ENCODE data around the gene CORO2A. TPM values are rescaled to one million over a fixed set of nuclear protein-coding genes. Genes with fewer than 3 reads are reported as not detected.
"Not testable (repeated sequence)": the region's sequence is repeated elsewhere in the genome, so short reads cannot be mapped to it uniquely, and the experiment has no call there.

CORO2A gene
- total RNA-seq, 3 donors from 2014 or later = 1.6 to 2.1 (median 1.7) TPM

DNA sequence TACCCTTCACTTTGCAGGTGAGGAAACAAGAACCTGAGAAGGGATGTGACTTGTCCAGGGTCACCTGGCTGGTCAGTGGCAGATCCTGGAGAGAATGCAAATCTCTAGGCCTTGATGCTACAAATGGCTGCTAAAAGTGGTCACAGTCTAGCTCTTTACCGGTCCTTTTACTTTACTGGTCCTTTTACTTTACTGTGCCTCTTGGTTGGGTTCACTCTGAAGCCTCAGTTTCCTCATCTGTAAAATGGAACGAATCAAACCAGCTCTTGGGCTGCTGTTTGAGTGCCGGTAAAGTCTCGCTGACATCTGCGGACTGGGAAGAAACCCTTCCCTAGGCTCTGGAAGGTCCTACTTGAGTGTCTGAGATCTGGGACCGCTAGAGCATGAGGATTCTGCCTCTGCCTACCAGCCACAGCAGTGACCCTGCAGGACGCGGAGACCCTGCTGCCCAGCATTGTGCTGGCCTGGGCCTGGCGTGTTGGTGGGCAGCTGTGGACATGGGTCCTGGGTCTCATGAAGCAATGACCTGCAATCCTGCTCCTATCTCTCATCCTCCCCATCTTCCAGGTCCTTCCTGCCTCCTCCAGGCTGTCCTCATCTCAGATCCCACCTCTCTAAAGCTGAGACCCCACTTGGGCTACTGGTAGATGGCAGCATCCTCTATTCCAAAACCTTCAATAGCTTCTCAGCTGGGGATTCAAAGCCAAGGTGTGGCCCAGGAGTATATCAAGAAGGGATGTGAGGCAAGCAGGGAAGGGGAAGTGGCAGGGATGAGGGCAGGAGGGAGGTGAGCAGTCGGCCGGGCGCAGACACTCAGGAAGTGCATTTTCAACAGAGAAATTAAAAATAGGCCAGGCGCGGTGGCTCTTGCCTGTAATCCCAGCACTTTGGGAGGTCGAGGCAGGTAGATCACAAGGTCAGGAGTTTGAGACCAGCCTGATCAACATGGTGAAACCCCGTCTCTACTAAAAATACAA lies 13.3 kb downstream of the CORO2A start:
- Mint-ChIP-seq H3K36me3 (ENCODE audit: insufficient read depth) (peaks cover 5% of the 10 kb centered on the region), H3K27me3 (ENCODE audit: low read depth) (no peaks in the 10 kb centered on the region), H3K4me3 (no peak overlapping the region), H3K9me3 (no peaks in the 10 kb centered on the region), H3K4me1 (ENCODE audit: low read depth) (peaks cover 27% of the 10 kb centered on the region)
- DNase-seq (no peak), ATAC-seq (no peak)

DNA sequence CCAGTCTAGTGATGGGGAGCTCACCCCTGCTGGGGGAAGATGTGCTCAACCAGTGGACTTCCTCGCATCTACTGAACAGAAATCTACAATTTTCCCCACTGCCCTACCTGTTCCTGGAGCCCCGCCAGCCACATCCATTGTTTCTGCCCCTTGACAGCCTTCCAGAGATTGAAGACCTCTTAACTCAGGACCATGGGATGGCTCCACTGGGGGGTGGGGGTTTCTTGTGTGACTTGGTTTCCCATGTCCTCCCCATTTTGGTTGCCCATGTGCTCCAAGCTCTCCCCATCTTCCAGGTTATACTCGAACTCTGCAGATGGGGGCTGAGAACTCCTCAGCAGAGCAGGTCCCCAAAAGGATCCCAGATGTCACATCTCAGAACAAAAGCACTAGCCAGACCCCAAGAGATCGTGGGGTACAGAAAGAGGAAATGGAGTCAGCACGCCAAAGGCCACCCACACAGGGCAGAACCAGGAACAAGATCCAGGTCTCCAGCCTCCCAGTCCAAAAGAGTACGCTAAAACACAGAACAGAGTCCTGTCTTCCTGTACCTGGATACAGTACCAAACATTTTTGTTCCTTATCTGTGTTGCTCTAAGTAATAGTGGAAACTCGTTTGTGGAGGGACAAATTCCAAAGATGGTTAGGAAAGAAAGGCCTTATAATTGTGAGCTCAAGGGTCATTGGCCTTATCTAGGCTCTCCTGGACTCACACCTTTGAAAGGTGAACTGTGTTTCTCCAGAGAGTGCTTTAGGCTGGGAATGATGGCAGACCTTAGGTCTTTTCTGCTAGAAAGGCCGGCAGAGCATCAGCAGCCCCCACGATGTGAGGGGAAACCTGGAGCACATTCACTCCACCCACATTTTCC lies 15.8 kb downstream of the CORO2A start:
- no peak for ATAC-seq
- Mint-ChIP-seq H3K27me3 (ENCODE audit: low read depth) (no peaks in the 10 kb centered on the region), H3K4me1 (ENCODE audit: low read depth) (peaks cover 19% of the 10 kb centered on the region), H3K36me3 (ENCODE audit: insufficient read depth) (peaks cover 2% of the 10 kb centered on the region), H3K4me3 (no peak overlapping the region), H3K9me3 (no peaks in the 10 kb centered on the region)
- no peak for DNase-seq

DNA sequence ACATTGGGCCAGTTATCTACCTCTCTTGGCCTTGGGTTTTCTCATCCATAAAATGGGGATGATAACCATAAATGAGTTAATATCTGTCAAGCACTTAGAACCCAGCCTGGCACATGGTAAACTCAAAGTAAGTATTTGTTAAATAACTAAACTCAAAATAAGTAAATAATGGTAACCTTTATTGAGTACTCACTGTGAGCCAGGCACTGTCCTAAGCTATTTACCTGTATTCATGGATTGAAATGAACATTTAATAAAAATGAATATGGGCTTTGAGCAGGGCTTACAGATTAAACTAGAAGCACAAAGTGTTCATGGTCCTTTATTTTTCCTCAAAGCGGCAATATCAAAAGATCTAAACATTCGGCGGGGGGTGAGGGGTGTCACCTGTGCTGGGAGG lies 16.7 kb downstream of the CORO2A start:
- no peak overlapping the region for H3K4me3 Mint-ChIP-seq
- no peaks in the 10 kb centered on the region for H3K9me3 Mint-ChIP-seq
- DNase-seq = no peak

DNA sequence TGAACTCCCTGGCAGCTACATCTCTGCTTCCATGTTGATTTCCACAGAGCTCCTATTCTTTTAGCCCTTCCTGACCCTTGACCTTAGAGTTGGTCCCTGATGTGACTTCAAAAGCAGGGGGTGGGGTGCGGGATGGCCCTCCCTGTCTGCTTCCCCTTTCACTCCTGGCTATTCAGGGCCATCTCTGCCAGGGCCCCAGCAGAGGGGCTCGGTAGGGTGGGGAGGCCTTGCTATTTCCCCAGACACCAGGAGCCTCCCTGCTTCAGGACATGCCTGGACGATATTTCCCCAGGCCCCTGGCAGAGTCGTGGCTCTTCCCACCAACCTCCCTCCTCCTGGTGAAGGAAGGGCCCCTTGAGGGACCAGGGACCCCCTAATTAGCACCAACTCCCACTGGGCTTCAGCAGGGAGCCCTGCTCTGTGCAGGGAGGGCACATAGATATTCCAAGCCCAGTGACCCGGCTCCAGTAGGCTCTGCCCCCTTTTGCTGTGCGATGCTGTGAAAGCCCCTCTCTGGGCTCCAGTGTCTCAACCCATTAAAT lies 17.3 kb downstream of the CORO2A start:
- peaks cover 21% of the 10 kb centered on the region for H3K4me1 Mint-ChIP-seq (ENCODE audit: low read depth)
- H3K27me3 Mint-ChIP-seq (ENCODE audit: low read depth) = no peaks in the 10 kb centered on the region
- H3K4me3 Mint-ChIP-seq = no peak overlapping the region
- no peak for DNase-seq
- no peaks in the 10 kb centered on the region for H3K9me3 Mint-ChIP-seq
- ATAC-seq = no peak
- no peaks in the 10 kb centered on the region for H3K36me3 Mint-ChIP-seq (ENCODE audit: insufficient read depth)

More for the DNA sequence above, 16.7 kb downstream of the CORO2A start:
- Mint-ChIP-seq H3K4me1 (ENCODE audit: low read depth) (peaks cover 23% of the 10 kb centered on the region), H3K36me3 (ENCODE audit: insufficient read depth) (no peaks in the 10 kb centered on the region), H3K27me3 (ENCODE audit: low read depth) (no peaks in the 10 kb centered on the region)
- ATAC-seq = no peak

DNA sequence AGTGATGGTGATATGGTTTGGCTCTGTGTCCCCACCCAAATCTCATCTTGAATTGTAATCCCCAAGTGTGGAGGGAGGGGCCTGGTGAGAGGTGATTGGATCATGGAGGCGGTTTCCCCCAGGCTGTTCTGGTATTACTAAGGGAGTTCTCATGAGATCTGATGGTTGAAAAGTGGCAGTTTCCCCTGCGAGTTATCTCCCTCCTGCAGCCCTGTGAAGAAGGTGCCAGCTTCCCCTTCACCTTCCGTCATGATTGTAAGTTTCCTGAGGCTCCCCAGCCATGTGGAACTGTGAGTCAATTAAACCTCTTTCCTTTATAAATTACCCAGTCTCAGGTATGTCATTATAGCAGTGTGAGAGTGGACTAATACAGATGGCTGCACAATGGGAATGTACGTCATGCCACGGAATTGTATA lies 17.9 kb downstream of the CORO2A start:
- not testable (repeated sequence) for ATAC-seq; H3K27me3 Mint-ChIP-seq (ENCODE audit: low read depth); H3K4me3 Mint-ChIP-seq; H3K9me3 Mint-ChIP-seq; H3K36me3 Mint-ChIP-seq (ENCODE audit: insufficient read depth); DNase-seq
- H3K4me1 Mint-ChIP-seq (ENCODE audit: low read depth) = peaks cover 24% of the 10 kb centered on the region

DNA sequence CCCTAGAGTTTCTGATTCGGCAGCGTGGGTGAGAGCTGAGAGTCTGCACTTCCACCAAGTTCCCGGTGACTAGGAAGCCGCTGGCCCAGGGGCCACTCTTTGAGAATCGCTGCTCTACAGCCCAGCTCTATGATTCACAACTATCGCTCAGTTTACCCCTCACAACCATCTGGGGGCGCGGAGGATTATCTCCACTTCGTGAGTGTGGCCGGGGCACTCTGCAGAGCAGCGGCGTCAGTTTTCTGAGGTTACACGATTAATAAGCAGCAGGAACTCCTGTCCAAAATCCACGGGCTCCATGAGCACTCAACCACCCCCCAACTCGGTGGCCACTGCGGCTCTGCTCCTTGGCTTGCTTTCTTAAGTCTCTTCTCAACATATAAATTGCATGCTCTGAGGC lies 19.3 kb downstream of the CORO2A start:
- Mint-ChIP-seq H3K4me3 (no peak overlapping the region), H3K27me3 (ENCODE audit: low read depth) (no peaks in the 10 kb centered on the region), H3K9me3 (no peaks in the 10 kb centered on the region), H3K4me1 (ENCODE audit: low read depth) (peaks cover 23% of the 10 kb centered on the region), H3K36me3 (ENCODE audit: insufficient read depth) (no peaks in the 10 kb centered on the region)
- ATAC-seq (no peak), DNase-seq (no peak)

DNA sequence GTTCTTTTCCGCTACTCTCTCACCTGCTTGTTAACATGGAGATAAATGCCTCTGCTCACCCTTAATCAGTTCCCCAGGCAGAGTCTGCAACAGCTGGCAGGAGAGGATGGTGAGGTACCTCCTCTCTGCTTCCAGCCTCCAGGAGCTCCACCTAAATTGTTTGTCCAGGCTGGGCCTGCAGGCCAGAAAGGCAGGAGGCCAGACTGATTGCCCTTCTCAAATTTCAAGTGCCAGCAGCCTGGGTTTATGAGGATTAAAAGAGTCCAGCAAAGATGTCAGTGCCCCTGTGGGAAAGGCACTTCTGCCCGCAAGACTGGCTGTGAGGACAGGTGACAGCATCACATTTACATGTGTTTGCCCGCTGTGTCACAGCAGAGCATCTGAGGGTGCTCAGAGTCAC lies 19.8 kb downstream of the CORO2A start:
- H3K4me1 Mint-ChIP-seq (ENCODE audit: low read depth) = peaks cover 22% of the 10 kb centered on the region
- ATAC-seq = no peak
- DNase-seq = no peak
- H3K36me3 Mint-ChIP-seq (ENCODE audit: insufficient read depth) = no peaks in the 10 kb centered on the region
- no peaks in the 10 kb centered on the region for H3K27me3 Mint-ChIP-seq (ENCODE audit: low read depth)
- H3K9me3 Mint-ChIP-seq = no peaks in the 10 kb centered on the region
- no peak overlapping the region for H3K4me3 Mint-ChIP-seq

DNA sequence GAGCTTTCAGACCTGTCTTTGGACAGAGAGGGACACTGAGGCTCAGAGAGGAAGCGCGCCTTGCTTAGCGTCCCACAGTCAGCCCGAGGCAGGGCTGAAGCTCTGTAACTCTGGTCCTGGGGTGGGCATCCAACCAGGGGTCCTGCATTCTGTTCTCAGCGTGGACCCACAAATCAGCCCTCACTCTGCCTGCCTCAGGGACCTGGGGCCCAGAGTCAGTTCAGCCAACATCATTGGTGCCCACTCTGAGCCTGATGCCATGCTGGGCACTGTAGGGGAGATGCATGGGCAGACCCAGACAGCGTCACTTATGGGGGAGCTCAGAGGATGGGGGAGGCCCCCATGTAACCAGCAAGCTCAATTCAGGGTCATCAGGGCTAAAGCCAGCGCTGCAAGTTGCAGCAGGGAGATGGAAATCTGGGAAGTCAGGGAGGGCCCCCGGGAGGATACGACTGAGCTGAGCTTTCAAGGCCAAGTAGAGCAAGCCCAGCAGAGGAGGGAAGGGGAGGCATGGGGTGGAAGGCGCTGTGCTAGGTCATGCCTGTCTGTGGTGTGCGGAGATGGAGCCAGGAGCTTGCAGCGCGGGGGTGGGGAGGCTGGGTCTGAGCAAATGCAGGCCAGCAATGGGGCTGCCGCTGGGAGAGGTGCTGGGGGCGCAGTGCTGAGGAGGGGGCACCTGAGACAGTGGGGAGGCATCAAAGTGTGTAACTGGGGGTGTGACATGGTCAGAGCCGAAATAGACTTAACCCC lies 21.1 kb downstream of the CORO2A start:
- peaks cover 22% of the 10 kb centered on the region for H3K4me1 Mint-ChIP-seq (ENCODE audit: low read depth)
- no peaks in the 10 kb centered on the region for H3K36me3 Mint-ChIP-seq (ENCODE audit: insufficient read depth)
- ATAC-seq = no peak
- no peak for DNase-seq
- H3K27me3 Mint-ChIP-seq (ENCODE audit: low read depth) = no peaks in the 10 kb centered on the region
- no peak overlapping the region for H3K4me3 Mint-ChIP-seq
- H3K9me3 Mint-ChIP-seq = no peaks in the 10 kb centered on the region

DNA sequence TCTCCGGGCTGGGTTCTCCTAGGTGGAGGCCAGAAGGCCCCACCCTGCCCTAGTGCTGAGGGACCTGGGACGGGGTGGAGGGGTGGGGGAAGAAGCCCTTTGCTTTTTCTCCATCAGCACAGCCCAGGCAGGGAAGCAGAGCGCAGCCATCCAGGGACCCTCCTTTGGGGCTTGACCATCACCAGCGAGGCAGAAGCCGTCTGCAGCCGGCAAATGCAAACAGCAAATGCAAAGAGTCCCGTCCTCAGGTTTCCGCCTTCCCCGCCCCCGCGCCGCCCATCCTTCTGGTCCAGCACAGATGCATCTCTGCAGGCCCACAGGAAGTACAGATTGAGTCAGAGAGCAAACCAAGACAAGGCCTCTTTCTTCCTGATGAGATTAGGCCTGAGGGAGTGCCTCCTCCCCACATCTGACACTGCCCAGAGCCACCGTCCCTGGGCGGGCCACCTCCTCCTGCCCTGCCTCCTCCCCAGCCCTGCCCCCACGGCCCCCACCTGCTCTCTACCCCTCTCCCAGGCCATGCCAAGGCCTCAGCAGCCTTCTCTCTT lies 23.4 kb downstream of the CORO2A start:
- DNase-seq (peak; percentile 15), ATAC-seq (peak; percentile 71 to 76)
- Mint-ChIP-seq H3K4me1 (ENCODE audit: low read depth) (peaks cover 35% of the 10 kb centered on the region), H3K27me3 (ENCODE audit: low read depth) (no peaks in the 10 kb centered on the region), H3K36me3 (ENCODE audit: insufficient read depth) (no peaks in the 10 kb centered on the region), H3K9me3 (no peaks in the 10 kb centered on the region), H3K4me3 (no peak overlapping the region)

DNA sequence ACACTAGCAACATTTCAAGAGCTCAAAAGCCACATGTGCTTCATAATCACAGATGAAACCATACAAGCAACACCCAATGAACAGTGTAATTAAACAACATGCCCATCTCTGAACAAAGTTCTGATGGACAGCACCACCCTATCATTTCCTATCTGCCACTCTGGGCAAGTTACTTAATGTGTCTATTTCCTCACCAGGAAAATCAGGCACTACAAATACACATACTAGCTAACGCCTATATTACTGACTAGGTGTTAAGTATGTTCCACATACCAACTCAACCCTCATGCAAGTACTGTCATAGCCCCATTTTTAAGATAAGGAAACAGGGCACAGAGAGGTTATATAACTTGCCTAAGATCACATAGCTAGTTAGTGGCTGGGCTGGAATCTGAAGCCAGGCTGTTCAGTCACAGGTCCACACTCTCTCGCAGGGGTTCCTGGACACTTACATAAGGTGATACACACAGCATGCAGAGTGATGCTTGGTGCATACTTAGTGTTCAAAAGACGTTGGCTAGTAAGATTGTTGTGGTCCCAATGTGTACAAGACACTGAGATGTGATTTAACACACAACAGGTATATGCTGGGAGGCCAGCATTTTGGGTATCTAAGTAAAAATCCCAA lies 24.2 kb downstream of the CORO2A start:
- no peak overlapping the region for H3K4me3 Mint-ChIP-seq
- ATAC-seq (no peak), DNase-seq (no peak)
- peaks cover 41% of the 10 kb centered on the region for H3K4me1 Mint-ChIP-seq (ENCODE audit: low read depth)
- H3K36me3 Mint-ChIP-seq (ENCODE audit: insufficient read depth) = no peaks in the 10 kb centered on the region
- no peaks in the 10 kb centered on the region for H3K27me3 Mint-ChIP-seq (ENCODE audit: low read depth)
- no peaks in the 10 kb centered on the region for H3K9me3 Mint-ChIP-seq

DNA sequence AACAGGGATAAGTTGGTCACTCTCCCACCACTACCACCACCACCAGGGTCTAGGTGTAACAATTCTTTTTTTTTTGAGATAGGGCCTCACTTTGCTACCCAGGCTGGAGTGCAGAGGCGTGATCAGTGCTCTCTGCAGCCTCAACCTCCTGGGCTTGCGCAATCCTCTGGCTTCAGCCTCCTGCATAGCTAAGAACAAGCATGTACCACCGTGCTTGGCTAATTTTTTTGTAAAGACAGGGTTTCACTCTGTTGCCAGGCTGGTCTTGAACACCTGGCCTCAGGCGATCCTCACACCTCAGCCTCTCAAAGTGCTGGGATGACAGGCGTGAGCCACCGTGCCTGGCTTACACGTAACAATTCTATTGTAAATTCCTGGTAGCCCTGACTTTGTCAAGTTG lies 27.5 kb downstream of the CORO2A start:
- no peaks in the 10 kb centered on the region for H3K9me3 Mint-ChIP-seq
- H3K4me3 Mint-ChIP-seq = no peak overlapping the region
- H3K27me3 Mint-ChIP-seq (ENCODE audit: low read depth) = no peaks in the 10 kb centered on the region
- DNase-seq = no peak
- H3K4me1 Mint-ChIP-seq (ENCODE audit: low read depth) = peaks cover 33% of the 10 kb centered on the region
- no peak for ATAC-seq
- H3K36me3 Mint-ChIP-seq (ENCODE audit: insufficient read depth) = no peaks in the 10 kb centered on the region

DNA sequence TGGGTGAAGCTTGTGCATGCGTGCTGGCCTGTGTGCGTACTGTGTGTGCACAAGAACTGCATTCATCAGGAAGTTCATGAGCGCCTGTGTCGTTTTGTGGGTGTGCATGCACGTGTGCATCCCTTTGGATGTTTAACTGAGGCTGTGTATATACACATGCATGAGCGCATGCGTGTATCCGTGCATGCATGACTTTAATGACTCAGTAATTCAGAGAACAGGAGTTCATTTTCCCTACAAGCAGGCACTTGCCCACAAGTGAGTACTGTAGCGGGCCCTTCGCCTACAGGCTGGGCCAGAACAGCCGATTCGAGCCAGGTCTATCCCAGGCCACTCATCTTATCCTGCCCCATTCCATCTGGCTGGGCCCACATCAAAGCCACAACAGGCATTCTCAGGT lies 29.8 kb downstream of the CORO2A start:
- ATAC-seq (no peak), DNase-seq (no peak)
- peaks cover 37% of the 10 kb centered on the region for H3K4me1 Mint-ChIP-seq (ENCODE audit: low read depth)
- no peaks in the 10 kb centered on the region for H3K27me3 Mint-ChIP-seq (ENCODE audit: low read depth)
- no peaks in the 10 kb centered on the region for H3K9me3 Mint-ChIP-seq
- H3K36me3 Mint-ChIP-seq (ENCODE audit: insufficient read depth) = peaks cover 2% of the 10 kb centered on the region
- H3K4me3 Mint-ChIP-seq = no peak overlapping the region

DNA sequence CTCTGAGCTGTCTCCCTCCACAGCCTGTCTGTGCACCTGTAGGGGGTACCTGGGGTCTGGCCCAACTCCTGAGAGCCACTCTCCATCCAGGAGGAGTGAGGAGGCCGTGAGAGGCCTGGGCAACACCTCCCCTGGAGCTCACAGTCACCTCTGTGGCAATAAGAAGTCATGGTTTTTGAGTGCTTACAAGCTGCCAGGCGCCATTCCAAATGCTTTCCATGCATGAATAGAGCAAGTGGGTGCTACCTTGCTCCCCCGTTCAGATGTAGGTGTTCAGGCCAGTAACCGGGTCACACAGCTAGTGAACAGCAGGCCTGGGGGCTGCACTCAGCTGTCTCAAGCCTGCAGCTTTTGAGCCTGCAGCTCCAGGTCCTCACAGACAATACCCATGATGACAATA lies 30.6 kb downstream of the CORO2A start:
- Mint-ChIP-seq H3K27me3 (ENCODE audit: low read depth) (no peaks in the 10 kb centered on the region), H3K9me3 (no peaks in the 10 kb centered on the region), H3K4me1 (ENCODE audit: low read depth) (peaks cover 37% of the 10 kb centered on the region), H3K36me3 (ENCODE audit: insufficient read depth) (peaks cover 7% of the 10 kb centered on the region), H3K4me3 (no peak overlapping the region)
- no peak for DNase-seq
- no peak for ATAC-seq
